Measurements from ENCODE around the gene CR1.

- TF ChIP-seq EZH2 (IDR thresholded peaks at IDR 0.05): no peak
- TF ChIP-seq POLR2AphosphoS5 (IDR thresholded peaks at IDR 0.05; ENCODE audit: borderline replicate concordance, low read depth, low read length): no peak
- no peak for TF ChIP-seq FOXP2 (optimal IDR thresholded peaks at IDR 0.05; ENCODE audit: control extremely low read depth, extremely low read length, insufficient read depth)
Observed at GRCh38 chr1:207666342-207666741, 170.4 kb downstream of the CR1 start.

Data from SK-N-MC (cell line).